Activated CD4-positive, CD25-positive, alpha-beta regulatory T cell (primary cell): ENCODE measurements around the gene SOS2.

Source experiments
- DNase-seq, 4 experiments: peaks; one replicate each; lab custom pipeline; 2025; lab: John Stamatoyannopoulos, UW

SOS2 gene

GRCh38 chr14:50116181-50116956 lies 115.0 kb downstream of the SOS2 start, which contains the start of gene VCPKMT:
TSS of gene VCPKMT (minus strand) at chr14:50116572. CDS start at chr14:50116552, 20 bp downstream.
- DNase-seq, result peak; percentile 89 to 94 (median 92)

GRCh38 chr14:50113381-50114035 lies 117.9 kb downstream of the SOS2 start:
- DNase-seq, result no peak

DNA sequence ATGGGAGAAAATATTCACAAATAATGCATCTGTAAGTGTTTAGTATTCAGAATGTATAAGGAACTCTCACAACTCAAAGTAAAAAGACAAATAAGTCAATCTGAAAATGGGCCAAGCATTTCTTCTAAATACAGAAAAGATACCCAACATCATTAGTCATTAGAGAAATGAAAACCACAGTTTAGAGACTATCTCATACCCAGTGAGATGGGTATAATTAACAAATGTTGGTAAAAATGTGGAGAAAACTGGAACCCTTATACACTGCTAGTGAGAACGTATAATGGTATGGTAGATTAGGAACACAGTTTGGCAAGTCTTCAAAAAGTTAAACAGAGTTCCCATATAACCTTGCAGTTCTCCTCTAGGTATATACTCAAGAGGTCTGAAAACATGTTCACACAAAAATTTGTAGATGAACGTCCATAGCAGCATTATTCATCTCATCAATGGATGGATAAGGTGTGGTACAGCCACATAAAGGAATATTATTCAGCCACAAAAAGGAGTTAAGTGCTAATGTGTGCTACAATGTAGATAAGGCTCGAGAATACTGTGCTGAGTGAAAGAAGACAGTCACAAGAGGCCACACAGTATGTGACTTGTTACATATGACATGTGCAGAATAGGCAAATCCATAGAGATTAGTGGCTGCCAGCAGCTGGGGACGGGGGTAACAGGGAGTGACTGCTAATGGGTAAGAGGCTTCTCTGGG lies 120.9 kb downstream of the SOS2 start:
- DNase-seq, result no peak

DNA sequence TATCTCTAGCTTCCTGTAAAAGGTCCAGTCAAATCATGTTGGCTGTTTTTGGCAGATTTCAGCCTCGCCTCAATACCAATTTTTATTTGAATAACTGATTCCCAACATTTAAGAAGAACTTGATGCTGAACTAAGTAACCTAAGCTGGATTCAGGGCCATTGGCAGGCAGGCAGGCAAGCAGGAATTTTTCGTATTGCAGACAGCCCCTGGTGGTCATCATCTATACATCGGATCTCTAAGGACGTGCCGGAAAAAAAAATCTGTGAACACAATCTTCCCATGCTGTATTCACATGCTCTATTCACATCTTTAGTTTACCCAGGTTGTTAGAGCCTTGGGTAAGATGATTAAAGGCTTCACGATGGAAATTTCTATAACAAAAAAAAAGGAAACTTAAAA lies 122.0 kb downstream of the SOS2 start:
- DNase-seq, result no peak

GRCh38 chr14:50107850-50108249 lies 123.5 kb downstream of the SOS2 start:
- DNase-seq, result no peak

DNA sequence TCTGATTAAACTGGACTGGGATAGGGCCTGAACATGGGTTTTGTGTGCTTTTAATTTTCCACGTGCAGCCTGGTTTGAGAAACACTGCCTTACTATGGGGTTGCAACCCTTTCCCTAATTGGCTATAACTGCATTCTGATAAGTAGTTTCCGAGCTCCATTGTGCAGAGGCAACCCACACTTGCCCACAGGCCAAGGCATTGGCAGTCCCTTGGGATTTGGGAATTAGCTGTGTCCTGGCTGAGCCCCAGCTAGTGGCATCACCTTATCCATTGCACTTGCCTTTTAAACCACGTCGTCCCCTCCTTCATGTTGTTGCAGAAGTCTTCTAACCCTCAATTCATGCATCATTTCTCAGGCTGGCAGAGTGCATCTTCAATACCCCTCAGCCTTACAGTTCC lies 125.2 kb downstream of the SOS2 start:
- DNase-seq, result no peak

- no peak for DNase-seq
Observed at GRCh38 chr14:50103558-50103957, 127.8 kb downstream of the SOS2 start.

DNA sequence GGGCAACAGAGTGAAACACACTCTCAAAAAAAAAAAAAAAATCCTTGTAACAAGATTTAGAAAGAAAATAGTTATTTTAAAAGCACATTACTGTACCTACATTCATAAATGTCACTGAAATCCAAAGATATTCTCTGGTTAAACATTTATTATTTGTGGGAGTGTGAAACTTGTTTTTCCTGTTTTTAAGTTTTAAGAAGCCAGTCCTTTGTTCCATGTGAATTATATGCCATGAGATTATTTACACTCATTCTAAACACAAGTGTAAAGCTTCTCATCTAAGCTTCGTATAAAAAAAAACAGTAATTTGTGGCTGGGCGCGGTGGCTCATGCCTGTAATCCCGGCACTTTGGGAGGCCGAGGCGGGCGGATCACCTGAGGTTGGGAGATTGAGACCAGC lies 130.0 kb downstream of the SOS2 start:
- no peak for DNase-seq

- no peak for DNase-seq
Observed at GRCh38 chr14:50100805-50101204, 130.6 kb downstream of the SOS2 start.

GRCh38 chr14:50099335-50099734 lies 132.0 kb downstream of the SOS2 start:
- no peak for DNase-seq

DNA sequence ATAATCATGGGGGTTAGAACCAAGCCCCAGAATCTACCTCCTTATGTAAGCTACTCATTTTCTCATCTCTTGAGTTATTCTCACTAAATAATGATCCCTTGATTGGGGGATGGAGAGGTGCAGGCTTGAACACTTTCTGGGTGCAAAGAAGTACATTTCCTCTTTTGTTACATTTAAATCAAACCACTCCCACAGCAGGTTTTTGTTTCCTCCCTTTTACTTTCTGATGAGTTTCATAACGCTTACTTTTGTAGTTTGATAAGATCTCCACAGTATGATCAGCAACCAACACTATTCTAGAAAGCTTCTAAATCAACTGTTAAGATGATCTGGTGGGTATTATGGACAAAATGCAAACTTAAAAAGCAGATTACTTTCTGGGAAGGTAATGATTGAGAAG lies 135.5 kb downstream of the SOS2 start:
- DNase-seq, result no peak

DNA sequence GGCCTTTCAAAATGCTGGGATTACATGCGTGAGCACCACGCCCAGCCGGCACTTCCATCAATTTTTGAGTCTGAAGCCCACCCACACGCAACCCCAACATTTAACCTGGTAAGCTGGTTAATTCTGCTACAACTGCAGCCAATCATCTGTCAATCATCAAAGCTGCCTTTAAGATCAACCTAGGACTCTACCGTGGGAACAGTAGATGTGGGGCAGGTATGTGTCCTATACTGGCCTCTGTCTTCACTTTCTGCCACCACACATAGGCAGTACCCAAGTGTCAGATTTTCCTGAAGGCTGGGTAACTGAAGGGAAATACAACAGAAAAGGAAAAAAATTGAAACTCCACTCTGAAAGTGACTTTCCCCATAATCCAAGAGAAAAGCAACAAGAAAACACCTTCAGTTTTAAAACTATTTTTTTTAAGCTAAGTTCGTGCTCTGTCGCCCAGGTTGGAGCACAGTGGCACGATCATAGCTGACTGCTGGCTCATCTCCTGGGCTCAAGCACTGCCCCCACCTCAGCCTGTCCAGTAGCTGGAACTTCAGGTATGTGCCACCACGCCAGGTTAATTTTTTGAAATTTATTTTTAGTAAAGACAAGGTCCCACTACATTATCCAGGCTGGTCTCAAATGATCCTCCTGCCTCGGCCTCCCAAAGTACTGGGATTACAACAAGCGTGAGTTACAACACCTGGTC lies 137.2 kb downstream of the SOS2 start:
- no peak for DNase-seq

GRCh38 chr14:50093496-50093895 lies 137.9 kb downstream of the SOS2 start:
- DNase-seq, result no peak

GRCh38 chr14:50092006-50092555 lies 139.3 kb downstream of the SOS2 start:
- no peak for DNase-seq

DNA sequence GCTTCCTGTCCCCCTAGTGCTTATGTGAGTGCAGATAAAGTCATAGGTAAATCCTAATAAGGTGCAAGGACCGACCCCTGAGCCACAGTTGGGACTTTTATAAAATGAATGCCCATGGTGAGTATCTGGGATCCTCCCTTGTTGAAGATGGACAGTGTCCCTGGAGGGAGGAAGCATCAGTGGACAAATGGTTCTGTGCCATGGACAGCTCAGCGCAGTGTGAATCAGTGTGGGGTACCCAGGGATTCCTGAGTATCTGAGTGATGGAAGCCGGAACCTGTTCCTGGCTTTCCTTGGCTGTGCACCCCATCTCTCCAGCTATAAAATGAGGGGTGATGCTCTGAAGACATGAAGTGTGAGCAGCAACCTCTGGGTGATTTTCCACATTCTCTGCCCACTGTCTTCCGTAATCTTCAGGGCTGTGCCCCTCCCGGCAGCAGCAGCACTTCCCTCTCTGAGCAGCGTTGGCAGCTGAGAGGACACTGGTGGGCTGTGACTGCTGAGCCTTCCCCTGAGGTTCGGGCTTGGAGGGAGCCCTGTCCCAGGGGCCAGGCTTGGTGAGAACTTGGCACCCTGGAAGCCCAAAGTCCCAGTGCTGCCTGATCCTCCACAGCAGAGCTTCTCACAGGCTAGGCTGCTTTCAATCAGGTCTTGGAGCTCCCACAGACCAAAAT lies 140.0 kb downstream of the SOS2 start:
- DNase-seq, result no peak

GRCh38 chr14:50089208-50089607 lies 142.2 kb downstream of the SOS2 start:
- no peak for DNase-seq

GRCh38 chr14:50088731-50089130 lies 142.6 kb downstream of the SOS2 start:
- DNase-seq, result no peak

DNA sequence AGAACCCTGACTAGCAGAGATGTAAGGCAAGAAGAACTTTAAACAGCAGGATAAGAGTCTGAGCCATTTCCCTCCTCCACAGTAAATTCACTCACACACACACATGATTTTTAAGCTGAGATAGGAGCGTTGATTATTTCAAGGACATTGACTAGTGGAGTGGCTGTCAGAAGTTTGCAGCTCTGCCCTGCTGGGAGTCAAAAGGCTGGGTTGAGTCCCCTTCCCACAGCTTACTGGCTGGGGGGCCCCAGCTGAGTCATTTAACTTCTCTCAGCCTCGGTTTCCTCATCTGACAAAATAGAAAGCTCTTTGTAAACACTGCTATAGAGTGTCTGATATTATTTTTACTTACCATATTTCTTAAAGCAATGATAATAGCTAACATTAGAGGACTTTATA lies 143.3 kb downstream of the SOS2 start:
- DNase-seq, result no peak

DNA sequence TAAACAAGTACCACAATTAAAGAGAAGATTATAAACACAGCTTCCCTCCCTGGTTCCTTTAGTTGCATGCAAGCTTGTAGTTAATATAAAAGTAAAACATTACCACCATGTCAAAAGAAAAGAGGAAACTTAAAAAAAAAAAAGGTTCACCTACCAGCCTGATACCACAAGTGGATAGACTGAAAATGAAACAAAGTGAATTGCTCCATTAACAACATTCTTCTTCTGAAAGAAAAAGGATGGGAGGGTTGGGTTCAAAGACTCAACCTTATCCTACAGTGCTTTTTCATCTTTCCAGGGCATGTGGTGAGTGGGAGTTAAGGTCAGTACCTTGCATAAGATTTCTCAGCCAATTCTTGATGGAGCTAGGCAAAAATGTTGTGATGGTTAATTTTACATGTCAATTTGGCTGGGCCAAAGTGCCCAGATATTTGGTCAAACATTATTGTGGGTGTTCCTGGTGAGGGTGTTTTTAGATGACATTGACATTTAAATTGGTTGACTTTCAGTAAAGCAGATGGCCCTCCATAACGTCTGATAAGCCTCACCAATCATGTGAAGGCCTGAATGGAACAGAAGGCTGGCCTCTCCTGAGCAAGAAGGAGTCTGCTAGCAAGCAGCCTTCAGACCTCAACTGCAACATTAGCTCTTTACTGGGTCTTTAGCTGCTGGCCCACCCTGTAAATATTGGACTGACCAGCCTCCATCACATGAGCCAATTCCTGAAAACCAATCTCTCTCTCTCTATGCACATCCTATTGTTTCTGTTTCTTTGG lies 143.8 kb downstream of the SOS2 start:
- DNase-seq, result no peak

GRCh38 chr14:50086321-50086711 lies 145.1 kb downstream of the SOS2 start:
- DNase-seq, result no peak
